GDM1 (cell line): ENCODE results near the gene SLC4A2.

ENCODE experiments used
- DNase-seq: peaks from one replicate; lab custom pipeline; 2025; lab: John Stamatoyannopoulos, UW

SLC4A2 gene

DNA sequence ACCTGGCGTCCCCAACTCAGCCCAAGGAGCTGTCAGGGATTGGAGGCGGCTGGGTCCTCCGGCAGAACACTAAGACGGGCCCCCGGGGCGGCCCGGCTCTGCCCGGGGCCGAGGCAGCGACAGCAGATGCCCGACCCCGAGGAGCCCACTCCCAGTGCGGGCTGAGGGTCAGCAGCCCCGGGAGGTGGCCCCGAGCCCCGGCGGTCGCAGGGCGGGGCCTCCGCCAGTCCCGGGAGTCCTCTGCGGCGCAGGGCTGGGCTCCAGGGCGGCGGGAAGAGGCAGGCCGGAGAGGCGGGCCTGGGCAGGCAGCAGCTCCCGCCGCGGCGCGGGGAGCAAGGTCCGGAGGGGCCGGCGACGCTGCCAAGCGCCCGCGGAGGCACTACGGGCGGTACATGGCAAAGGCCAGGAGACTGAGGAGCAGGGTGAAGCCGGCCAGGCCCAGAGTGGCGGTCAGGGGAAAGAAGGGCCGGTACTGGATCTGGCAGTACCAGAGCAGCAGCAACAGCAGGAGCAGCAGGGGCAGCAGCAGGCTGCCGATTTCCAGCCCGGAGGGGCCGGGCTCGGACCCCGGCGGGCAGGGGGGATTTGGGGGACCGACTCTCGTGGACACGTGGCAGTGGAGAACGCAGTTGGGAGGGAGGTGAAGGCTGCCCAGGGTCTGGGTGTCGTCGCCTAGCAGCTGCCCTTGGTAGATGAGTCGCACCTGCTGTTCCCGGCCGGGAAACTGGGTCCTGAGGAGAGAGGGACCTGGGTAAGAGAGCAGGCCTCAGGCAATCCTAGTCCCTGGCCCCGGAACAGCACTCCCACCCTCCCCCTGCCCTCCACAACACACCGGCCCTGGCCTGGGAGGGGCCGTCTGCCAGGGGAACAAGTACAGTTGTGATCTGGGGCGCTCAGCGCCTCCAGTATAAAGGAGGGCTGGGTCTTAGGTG, 22.0 kb downstream of the SLC4A2 start:
- DNase-seq = no peak

DNA sequence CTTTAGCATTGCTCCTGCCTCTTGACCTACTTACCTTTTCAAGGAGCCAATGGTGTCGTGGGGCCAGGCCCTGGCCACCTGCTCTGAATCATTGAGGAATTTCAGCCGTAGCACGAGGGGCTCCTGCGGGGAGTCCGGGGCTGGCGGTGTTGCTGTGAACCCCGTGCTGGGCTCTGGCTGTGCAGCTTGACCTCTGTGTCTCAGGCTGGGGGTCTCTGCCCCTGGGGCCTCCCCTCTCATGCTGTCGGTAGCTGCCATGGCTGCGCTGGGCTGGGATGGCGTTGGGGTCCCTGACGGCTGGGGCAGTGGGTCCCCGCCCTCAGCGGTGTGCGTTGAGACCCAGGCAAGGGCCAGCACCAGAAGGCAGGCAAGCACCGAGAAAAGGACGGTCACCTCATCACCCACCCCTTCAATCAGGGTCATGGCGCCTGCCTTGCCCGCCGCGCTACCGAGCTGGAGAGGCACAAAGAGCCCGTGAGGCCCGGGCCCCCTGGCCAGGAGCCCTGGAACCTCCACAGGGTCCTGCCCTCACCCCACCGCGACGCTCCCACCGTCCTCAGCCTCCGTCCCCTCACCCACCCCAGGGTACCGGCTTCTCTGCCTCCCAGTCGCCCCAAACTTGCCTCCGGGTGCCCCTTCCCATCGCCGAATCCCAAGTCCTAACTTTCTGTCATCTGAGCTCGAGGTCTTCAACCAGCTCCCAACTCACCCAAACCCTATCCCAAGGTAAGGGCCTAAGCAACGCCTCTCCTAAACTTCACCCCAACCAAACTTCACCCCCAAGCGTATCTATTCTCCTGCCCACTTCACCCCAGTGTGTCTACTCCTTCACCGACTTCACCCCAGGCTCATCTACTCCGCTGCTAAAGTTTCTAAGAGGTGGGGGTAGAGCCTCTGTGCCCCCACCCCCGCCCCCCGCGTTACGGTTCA, 23.0 kb downstream of the SLC4A2 start:
- DNase-seq = no peak

DNA sequence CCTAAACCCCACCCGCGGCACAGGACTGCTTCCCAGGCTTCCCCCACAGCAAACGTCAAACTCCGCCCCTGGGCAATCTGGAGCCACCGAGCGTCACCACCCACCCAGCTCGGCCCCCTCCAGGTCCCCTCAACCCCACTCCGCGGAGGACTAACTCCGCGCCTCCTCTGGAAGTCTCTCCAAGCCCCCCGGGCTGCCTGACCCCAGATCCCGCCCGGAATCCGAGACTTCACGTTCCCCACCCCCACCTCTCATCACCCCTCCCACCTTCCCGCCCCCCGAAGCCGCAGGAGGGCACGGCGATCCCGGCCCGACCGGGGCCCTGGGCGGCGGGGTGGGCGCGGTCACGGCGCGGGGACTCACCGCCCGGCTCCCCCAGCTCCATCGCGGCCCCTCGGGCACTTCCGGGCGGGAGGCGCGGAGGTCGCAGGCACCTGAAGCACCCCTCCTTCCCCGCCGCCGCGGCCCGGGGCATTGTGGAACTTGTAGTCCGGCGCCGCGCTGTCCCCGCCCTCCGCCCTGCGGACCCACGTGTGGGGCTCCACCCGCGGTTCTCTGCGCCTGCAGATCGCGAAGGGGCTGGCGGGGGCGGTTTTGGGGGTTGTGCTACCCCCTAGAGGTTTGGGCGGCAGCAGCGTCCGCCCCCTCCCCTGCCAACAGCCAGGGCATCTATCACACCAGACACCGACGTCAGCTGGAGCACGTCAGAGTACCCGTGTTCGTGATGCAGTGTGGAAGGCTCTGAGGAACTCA, 23.9 kb downstream of the SLC4A2 start, which contains the start of gene TMUB1:
Gene TMUB1, minus strand, starts transcription at position 423 of the 753 bp plus-strand sequence. CDS start 930 bp downstream, outside the sequence.
- peak; percentile 65 for DNase-seq

DNA sequence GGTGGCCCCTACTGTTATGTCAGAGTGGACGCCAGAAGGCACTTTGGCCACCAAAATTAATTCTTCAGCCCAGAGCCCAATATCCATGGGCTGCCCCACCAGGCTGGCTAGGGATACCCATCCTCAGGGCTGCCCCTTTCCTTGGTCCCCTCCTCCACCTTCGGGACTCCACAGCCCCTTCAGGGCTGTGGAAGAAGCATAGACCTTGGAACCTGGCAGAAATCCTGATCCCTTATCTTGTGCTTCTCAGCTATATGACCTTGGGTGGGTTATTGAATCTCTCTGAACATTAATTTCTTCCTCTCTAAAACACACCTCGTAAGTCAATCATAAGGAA, 24.4 kb downstream of the SLC4A2 start:
- DNase-seq = no peak

DNA sequence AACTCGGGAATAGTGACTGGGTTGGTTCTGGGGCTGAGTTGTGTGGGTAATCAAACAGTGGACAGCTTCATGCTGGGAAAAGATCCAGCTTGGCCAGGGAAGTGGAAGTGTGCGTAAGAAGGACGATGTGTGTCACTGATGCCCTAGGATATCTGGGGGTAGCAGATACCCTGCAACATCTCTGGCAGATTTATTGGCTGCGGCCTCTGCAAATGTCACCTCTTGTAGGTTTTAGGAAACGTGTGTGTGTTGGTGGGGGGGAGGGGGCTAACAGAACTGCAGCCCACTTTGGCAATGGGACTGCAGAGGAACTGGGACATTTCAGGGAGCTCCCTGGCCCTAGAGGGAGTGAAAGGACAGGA, 25.9 kb downstream of the SLC4A2 start:
- DNase-seq = no peak

DNA sequence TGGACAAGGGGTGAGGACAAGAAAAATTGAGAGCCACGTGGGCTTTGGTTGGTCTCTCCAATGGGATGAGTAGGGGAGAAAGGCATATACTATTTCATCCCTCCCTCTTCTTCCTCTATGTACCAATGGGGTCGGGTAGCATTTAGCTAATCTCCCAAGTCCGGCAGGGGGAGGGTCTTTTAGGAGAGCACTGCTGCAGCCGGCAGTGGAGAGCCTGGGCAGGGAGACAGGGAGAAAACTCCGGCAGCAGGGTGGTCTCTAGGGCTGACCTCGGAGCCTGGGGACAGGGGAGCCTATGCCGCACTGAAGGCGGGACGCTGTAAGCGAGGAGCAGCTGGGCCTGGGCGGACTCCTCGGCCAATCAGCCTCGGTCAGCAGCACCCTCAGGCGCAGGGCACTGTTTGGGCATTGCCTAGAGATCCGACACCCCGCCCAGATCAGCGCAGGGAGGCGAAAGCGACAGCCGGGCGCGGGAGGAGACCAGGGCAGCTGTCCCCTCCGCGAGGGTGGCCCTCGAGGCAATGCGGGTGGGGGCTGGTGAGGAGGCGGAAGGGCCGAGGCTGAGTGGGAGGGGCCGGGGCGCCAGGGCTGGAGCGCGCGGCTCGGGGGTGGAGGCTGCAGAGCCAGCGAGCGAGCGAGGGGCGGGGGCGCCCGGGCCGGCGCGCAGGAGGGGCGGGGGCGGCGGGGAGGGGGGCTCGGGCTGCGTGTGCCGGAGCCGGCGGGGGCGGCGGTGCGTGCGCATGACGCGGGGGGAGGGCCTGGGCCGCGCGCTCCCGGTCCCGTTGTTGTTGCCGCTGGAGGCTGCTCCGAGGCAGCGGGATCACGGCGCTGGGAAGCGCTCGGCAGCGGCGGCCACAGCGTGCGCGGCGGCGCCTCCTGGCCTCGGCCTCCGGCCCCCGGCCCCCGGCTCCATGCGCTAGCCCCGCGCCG, 26.6 kb downstream of the SLC4A2 start, which contains the start of gene AGAP3:
Gene AGAP3, plus strand, starts transcription at position 785 of the 930 bp plus-strand sequence. CDS start 267 bp downstream, outside the sequence.
- peak; percentile 53 for DNase-seq

DNA sequence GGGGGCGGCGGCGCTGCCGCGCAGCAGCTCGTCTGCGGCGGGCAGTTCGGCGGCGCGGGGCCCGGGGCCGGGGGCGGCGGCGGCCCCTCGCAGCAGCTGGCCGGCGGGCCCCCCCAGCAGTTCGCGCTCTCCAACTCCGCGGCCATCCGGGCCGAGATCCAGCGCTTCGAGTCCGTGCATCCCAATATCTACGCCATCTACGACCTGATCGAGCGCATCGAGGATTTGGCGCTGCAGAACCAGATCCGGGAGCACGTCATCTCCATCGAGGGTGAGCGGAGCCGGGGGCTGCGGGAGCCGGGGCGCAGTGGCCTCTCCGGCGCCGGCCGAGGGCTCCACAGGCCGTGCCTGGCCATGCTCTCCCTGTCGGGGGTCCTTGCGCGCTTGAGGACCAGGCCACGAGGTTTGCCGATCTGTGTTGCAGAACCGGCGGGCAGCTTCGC, 27.4 kb downstream of the SLC4A2 start:
- no peak for DNase-seq

DNA sequence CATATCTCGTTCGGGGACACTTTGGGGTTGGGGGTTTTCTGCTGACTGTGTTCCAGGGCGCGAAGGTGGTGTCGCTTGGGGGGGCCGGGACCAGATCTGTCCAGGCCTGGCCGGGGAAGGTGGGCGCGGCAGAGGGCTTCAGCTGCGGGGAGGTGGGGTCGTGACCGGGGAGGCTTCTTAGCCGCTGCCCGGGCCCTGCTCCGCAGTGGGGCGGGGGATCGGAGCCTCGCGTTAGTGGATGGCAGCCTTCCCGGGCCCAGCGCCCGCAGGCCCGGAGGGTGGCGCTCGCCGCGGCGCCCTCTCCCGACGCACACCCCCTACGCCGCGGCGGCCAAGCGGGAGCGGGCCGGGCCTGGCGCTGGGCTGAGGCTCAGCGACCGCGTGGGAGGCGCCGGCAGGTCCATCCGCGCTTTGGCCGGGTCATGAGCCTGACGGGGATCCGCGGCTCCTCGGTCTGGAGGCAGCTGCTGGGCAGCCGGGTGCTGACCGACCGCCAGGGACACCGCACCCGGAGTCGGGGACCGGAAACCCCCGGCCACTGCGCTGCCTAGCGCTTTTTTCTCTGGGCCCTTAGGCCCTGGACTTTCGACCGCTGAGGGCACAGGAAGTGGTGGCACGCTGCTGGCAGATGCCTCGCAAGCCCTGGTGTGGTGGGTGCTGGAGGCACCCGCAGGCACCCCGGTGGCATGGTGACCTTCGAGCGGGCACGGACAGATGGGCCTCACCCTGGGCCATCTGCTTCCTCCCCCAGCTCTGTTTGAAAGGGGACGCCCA, 28.0 kb downstream of the SLC4A2 start:
- peak; percentile 23 for DNase-seq

DNA sequence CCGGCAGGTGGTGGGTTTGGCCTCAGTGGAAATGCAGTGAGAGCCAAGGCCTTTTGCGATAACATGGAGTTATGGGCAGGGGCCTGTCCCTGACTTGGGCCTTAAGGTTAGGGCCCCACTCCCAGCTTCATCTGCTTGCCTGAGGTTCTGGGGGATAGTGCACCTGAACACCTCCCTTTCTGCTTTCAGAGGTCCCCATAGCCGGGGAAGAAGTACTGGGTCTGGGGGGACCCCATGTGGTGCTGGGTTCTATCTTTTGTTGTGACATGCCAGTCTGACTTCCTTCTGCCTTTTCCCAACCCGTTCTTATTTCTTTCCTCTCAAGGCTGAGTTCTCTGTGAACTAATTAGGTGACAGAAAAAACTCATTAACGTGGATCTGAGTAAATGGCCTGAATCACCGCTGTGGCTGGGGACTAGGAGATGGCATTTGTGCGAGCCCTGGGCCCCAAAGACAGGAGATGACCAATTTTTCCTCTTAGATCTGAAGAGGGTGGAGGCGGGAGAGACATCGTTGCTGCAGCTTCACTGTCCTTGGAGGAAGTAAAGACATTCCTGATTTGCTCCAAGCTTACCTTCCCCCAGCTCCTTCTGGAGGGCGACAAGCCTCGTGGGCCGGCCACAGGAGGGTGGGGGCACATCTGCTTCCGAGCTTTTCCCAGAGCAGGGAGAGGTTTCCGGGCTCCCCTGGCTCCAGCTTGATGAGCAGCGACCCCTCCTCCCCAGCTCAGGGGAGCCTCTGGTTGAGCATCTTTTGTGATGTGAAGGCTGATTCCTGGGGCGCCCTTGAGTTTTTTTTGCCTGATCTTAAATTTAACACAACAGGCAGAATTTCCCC, 28.8 kb downstream of the SLC4A2 start:
- DNase-seq = no peak

DNA sequence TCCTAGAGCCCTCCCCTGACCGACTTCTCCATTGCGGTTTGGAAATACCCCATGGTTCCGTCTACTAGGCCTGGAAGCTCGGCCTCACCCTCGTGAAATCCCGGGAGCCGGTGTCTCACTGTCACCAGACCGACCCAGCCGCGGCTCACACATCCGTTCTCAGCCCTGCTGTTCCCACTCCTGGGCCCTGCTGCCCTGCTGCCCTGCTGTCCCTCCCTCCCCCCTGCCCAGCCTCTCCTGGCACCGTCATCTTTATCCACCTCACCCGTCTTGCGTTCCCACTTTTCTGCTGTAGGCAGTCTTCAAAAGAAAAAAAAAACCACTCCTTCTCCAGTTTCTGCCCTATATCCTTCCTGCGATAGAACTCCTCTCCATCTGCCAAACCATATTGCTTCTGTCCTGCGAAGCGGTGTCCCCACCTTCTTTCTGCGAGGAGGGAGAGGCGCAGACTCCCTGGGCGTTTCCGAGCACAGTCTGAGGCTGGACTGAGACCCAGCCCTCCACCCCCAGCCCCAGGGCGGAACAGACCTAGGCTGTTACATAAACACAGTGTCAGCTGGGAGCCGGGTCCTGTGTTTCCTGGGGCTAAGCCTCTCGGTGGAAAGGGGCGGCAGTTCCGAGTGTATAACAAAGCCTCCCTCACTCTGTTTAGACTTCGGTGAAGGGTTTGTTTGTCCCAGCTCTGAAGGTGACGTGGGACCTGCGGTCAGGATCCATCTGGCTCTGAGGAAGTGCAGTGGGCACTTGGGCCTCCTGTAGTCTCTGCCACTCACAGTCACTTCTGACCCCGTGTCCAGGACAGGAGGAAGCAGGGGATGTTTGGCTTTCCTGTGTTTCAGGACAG, 29.7 kb downstream of the SLC4A2 start:
- DNase-seq = no peak

DNA sequence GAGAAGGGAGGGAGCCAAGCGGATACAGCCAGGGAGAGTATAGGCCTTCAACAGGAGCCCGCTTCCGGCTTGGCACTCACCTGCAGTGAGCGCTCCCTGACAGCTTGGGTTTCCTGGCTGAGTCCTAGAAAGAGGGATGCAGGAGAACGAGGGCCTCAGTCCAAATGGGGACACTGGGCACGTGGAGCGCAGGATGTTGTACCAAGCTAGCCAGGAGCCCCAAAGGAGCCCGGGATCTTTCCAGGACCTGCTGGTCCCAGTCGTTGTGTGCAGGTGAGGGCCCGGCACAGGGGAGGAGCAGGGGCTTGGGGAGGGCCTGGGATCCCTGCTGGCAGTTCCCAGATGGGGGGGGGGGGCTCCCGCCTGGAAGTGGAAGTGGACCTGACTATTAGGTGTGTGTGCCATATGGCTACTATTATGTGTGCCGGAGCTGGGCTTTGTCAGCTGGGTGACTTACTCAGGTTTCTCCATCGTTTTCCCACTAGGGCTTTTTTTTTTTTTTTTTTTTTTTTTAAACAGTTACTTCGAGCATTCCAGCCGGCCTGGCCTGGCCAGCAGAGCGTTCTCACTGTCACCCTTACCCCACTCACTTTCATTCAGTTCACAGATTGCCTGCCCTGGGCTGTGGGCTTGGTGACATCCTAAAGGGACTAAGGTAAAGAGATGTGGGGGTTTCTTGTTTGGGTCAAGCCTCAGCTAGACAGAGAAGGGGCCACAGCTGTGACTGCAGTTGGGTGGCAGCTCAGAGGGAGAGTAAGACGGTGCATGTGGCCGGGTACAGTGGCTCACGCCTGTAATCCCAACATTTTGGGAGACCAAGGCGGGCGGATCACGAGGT, 30.7 kb downstream of the SLC4A2 start:
- DNase-seq = no peak

DNA sequence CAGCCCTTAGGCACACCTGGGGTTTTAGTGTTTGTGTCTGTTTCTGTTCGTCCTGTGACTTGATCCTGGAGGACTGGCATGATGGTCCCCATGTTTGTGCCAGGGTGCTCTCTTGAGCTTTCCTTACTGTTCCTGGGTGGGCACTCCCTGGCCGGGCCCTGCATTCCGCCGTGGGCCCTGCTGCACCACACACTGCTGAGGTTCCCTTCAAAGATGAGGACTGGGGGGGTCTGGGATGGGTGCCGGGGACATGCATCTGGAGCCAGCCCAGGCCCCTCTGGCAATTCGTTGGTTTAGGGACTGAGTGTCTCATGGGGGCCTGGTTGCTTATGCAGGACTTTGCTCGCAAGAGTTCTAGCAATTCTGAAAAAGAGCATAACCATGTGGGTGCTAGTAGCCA, 31.6 kb downstream of the SLC4A2 start:
- no peak for DNase-seq

DNA sequence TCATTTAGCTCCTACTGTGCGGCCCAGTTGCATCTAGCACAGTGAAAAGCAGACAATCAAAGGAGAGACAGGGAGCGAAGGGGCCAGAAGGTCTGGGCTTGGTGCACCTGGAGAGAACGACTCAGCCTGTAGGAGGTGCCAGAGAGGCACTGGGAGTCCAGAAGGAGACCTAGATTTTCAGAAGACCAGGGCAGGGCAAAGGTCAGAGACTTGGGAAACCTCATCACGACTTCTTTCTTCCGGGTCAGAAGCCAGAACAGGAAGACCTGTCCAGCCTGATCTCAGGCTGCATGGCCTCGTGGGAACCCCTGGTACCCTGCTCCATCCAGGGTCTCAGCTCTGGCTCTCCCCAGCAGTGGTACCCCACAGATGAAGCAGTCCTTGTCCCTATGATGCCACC, 32.0 kb downstream of the SLC4A2 start:
- DNase-seq = no peak

DNA sequence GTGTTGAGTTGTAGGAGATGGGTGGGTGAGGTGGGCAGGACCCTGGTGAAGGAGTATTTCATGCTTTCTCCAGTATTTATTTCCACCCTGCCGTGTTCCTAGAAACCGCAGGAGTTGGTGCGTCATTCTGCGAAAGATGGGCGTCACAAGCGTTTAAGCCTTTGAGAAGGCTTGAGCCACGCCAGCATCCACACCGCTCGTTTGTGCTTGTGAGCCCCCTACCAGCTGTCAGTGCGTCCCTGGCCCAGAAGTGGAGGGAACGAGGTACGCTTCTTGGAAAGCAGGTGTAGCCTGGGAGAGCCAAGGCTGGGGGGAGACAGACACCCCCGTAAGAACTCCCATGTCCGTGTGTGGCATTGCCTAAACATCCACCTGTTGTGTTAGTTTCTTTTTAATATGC, 32.6 kb downstream of the SLC4A2 start:
- DNase-seq = no peak

DNA sequence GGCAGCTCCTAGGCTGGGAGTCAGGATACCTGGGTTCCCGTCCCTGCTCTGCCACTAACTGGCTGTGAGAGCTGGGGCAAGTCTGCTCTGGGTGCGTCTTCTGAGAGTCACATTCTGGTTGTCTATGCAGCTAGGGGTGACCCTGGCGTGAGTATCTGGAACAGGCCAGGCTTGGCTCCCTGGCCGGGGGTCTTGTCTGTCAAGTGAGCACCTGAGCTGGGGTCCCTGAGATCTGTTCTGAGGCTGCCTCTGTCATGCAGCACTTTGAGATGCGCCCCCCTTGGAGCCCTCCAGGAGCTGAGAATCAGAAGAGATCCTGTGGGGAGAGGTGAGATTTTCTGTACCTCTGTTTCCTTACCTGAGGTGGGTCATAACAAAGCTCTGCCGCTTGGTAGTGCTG, 34.4 kb downstream of the SLC4A2 start:
- no peak for DNase-seq

DNA sequence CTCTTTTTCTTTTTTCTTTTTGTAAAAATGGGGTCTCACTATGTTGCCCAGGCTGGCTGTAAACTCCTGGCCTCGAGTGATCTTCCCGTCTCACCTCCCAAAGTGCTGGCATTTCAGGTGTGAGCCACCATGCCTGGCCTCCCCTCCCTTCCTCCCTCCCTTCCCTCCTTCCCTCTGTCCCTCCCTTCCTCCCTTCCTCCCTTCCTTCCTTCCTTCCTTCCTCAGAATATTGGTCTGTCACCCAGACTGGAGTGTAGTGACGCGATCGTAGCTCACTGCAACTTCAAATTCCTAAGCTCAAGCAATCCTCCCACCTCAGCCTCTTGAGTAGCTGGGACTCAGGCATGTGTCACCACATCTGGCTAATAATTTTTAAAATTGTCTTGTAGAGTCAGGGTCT, 35.3 kb downstream of the SLC4A2 start:
- no peak for DNase-seq

DNA sequence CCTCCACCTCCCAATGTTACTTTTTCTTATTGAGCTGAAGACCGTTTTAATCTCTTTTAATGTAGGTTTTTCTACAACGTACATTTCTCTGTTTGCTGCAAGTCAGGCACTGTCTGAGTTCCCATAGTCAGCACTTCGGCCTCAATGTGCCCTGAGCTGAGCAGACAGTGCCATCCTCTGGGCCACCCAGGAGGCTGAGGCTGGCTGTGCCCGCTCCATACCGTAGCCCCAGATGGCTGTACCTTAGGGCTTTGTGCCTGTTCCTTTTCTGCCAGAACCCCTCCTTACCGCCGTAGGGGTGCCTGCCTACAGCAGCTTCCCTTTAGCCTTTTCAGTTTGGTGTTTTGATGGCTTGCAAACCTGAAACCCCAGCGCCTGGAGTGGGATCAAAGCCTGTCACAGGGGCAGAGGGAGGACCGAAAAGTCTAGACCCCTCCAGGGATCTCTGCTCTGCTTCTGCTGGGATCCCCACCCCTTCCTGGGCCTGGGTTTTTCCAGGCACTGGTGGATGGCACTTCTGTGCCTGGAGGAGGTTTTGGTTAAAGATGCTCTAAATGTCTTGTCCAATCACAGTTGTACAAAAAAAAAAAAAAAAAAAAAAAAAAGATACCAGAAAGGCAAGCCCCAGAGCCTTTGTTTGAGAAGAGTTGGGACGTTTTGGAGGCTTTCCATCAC, 35.9 kb downstream of the SLC4A2 start:
- no peak for DNase-seq
